Esophagus muscularis mucosa (tissue), 4 donors: ENCODE data around the gene KCNH4. TPM values are rescaled to one million over a fixed set of nuclear protein-coding genes. Genes with fewer than 3 reads are reported as not detected.
A peak's percentile ranks its signal among the peaks of the same experiment; 100 is the strongest.

Experiments used
- DNase-seq: peaks from one replicate; pipeline ENCODE4 v3.0.0-alpha.2; 2017; ENCODE audit errors: extremely low spot score
- H3K27ac ChIP-seq, 4 donors: fragments of 200-600 bp; sonication (generic); replicated peaks in 1 of 4; 1 replicate in 3 of 4; 2 replicates in 1 of 4; pipeline ENCODE4 v1.5.1; 2016 to 2019; ENCODE audit warnings: mild to moderate bottlenecking in 1 of 4
- H3K27me3 ChIP-seq, 4 donors: fragments of 200-600 bp; sonication (generic); one replicate each; pipeline versions ENCODE4 v1.5.1 to v1.6.0; 2016 to 2019
- H3K36me3 ChIP-seq, 4 donors: fragments of 200-600 bp; sonication (generic); one replicate each; pipeline ENCODE4 v1.5.1; 2016 to 2019
- H3K4me1 ChIP-seq, 4 donors: fragments of 200-600 bp; sonication (generic); one replicate each; pipeline ENCODE4 v1.5.1; 2016 to 2019
- H3K4me3 ChIP-seq, 4 donors: fragments of 200-600 bp; sonication (generic); 1 replicate in 2 of 4; 2 replicates in 2 of 4; pipeline ENCODE4 v1.5.1; 2016 to 2019; ENCODE audit warnings: mild to moderate bottlenecking in 4 of 4, moderate library complexity in 1 of 4
- H3K9me3 ChIP-seq, 4 donors: fragments of 200-600 bp; sonication (generic); 1 replicate in 3 of 4; 2 replicates in 1 of 4; pipeline ENCODE4 v1.5.1; 2016 to 2019
- CTCF ChIP-seq, 3 experiments: fragments of 200-600 bp in 2 of 3; fragments of 450-650 bp in 1 of 3; sonication (generic) in 2 of 3; IDR thresholded peaks; one replicate each; pipeline ENCODE4 v1.5.1; 2017 to 2019; ENCODE audit warnings: antibody characterized with exemption in 3 of 3, mild to moderate bottlenecking in 2 of 3, moderate library complexity in 1 of 3
- EP300 ChIP-seq: sonication (generic); formaldehyde crosslinking; IDR thresholded peaks from one replicate; pipeline ENCODE4 v1.6.1; 2017; ENCODE audit warnings: antibody characterized with exemption
- POLR2A ChIP-seq: fragments of 450-650 bp; IDR thresholded peaks from one replicate; pipeline ENCODE4 v1.6.1; 2017; ENCODE audit warnings: antibody characterized with exemption, moderate library complexity, mild to moderate bottlenecking, low read depth
- POLR2AphosphoS5 ChIP-seq, 2 donors: sonication (generic); formaldehyde crosslinking; IDR thresholded peaks; one replicate each; pipeline ENCODE4 v1.6.1; 2017; ENCODE audit warnings: antibody characterized with exemption in 2 of 2
- WGBS: methylation state at CpG from one replicate; pipeline ENCODE4 v1.1.5; 2018; 5-methylcytosine and 5-hydroxymethylcytosine counted together
- intact Hi-C: fragments of 100-400 bp; cut with DNase I; formaldehyde crosslinking; loops from one replicate; pipeline ENCODE4 v1.15.1; 2023
- total RNA-seq, 4 donors: library from RNA; depleted of rRNA; stranded (reverse); fragments of >200 nt; gene quantifications; one replicate each; pipeline versions ENCODE4 v1.1.0 to v1.2.1, GENCODE V29; 2016

The KCNH4 gene
- total RNA-seq, 4 donors from 2014 or later: 0.17 to 0.42 (median 0.26) TPM

DNA sequence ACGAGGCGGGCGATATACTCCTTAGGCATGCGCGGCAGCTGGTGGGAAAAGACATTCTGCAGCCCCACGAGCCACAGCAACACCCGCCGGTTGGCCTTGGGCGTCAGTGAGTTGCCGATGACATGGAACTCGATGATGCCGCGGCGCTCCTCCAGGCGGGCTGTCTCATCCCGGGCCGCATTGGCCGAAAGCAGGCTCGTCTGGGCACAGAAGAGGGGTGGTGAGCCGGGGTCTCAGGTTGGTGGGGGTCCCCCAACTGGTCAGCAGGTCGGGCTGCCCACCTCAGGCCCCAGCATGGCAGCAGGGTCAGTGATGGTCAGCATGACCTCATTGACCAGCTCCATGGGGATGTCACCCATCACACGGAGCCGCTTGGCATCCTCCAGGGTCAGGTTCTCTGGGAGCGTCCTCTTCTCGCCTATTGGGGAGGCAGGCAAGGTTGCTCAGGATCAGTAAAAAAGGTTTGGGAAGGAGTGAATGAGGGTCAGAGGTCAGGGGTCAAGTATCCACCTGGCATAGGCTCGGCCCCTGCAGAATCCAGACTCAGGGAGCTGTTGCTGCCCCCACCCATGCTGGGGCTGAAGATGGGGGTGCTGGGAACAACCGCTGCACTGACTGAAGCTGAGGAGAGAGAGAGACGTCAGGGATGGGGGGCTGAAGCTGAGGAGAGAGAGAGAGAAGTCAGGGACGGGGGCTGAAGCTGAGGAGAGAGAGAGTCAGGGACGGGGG is 63.4 kb downstream of the KCNH4 start:
- Histone ChIP-seq H3K4me1 (peaks cover 30 to 60% (median 47%) of the 10 kb centered on the region in 4 donors), H3K36me3 (peaks cover 0 to 60% (median 42%) of the 10 kb centered on the region in 4 donors), H3K27ac (no peak overlapping the region), H3K27me3 (no peaks in the 10 kb centered on the region), H3K4me3 (no peak overlapping the region), H3K9me3 (no peaks in the 10 kb centered on the region)
- WGBS: 72% methylated on average over 12 of the region's 30 CpGs
- intact Hi-C loops: loop anchor here (2.0 to 5.0 kb wide), 3 partner anchors 50 to 150 kb away; partner anchors contain the start of gene CNP
- TF ChIP-seq CTCF (IDR thresholded peaks at IDR 0.05): no peak
- no peak for TF ChIP-seq EP300
- TF ChIP-seq POLR2A: no peak
- TF ChIP-seq POLR2AphosphoS5 (IDR thresholded peaks at IDR 0.05): no peak
- no peak for DNase-seq

DNA sequence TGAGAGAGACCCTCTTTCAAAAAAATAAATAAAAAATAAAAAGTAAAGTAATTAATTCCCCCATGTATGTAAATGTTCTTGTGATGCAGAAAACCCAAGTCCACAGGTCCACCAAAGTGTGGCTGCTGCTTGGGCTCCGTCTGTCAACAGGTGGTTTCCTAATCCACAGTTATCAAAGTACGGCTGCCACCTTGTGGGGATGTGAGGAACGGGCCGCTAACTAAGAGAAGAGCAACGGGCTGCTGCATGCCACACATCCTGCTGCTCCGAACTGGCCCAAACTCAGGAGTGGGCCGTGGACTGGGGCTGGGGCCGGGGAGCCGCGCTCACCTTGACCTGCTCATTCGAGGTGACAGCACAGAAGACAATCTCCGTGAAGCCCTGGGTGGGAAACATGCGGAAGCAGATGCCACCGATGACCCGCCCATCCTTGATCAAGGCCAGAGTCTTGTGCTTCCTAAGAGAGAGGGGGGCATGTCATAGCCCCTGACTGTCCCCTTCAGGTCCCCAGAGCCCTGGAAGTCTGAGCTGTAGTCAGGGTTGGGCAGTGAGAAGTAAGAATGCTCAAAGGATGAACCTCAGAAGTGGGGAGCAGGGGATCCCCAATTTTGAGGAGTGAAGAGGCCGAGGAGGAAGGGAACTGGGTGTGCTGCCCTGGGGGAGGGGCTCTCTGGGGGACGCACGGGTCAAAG is 64.1 kb downstream of the KCNH4 start:
- Histone ChIP-seq H3K4me1 (peaks cover 28 to 56% (median 44%) of the 10 kb centered on the region in 4 donors), H3K36me3 (peaks cover 0 to 60% (median 42%) of the 10 kb centered on the region in 4 donors), H3K27ac (no peak overlapping the region), H3K27me3 (no peaks in the 10 kb centered on the region), H3K4me3 (no peak overlapping the region), H3K9me3 (no peaks in the 10 kb centered on the region)
- intact Hi-C loops: loop anchor here (2.0 to 5.0 kb wide), 3 partner anchors 50 to 150 kb away; partner anchors contain the start of gene CNP
- WGBS: 31% methylated on average over 17 of the region's 18 CpGs
- DNase-seq: peak; percentile 96
- no peak for TF ChIP-seq POLR2A
- TF ChIP-seq POLR2AphosphoS5 (IDR thresholded peaks at IDR 0.05): peak in 1 of 2 donors; percentile 42
- TF ChIP-seq CTCF (IDR thresholded peaks at IDR 0.05): peak; percentile 77 to 88 (median 85)
- no peak for TF ChIP-seq EP300

GRCh38 chr17:42114118-42114517 is 66.8 kb downstream of the KCNH4 start:
- DNase-seq: no peak
- WGBS: 92% methylated on average over 6 of the region's 9 CpGs
- TF ChIP-seq CTCF (IDR thresholded peaks at IDR 0.05) (no peak), EP300 (no peak), POLR2AphosphoS5 (IDR thresholded peaks at IDR 0.05) (no peak), POLR2A (no peak)
- Histone ChIP-seq H3K27me3 (no peaks in the 10 kb centered on the region), H3K9me3 (no peaks in the 10 kb centered on the region), H3K4me3 (no peak overlapping the region), H3K27ac (peak overlapping the region in 1 of 4 donors; percentile 87), H3K36me3 (peaks cover 0 to 62% (median 43%) of the 10 kb centered on the region in 4 donors), H3K4me1 (peaks cover 19 to 46% (median 34%) of the 10 kb centered on the region in 4 donors)
- intact Hi-C loops: no loop called here

- H3K4me1 ChIP-seq: peaks cover 19 to 46% (median 31%) of the 10 kb centered on the region in 4 donors
- intact Hi-C loops: no loop called here
- H3K27ac ChIP-seq: peak overlapping the region; percentile 87 to 94 (median 90)
- H3K36me3 ChIP-seq: peaks cover 0 to 62% (median 46%) of the 10 kb centered on the region in 4 donors
- no peak for DNase-seq
- H3K9me3 ChIP-seq: no peaks in the 10 kb centered on the region
- WGBS: 91% methylated on average over 24 of the region's 28 CpGs
- H3K4me3 ChIP-seq: peak overlapping the region in 2 of 4 donors; percentile 60 to 67
- TF ChIP-seq POLR2A (no peak), POLR2AphosphoS5 (IDR thresholded peaks at IDR 0.05) (no peak), CTCF (IDR thresholded peaks at IDR 0.05) (no peak), EP300 (no peak)
- H3K27me3 ChIP-seq: no peaks in the 10 kb centered on the region
Observed at GRCh38 chr17:42113293-42114069, 67.5 kb downstream of the KCNH4 start.
